ENCODE measurements around the gene APOC4.

GRCh38 chr19:44908836-44909261 is 33.2 kb upstream of the APOC4 start:
- no peak for TF ChIP-seq CTCF (IDR thresholded peaks at IDR 0.05)
- no peak for TF ChIP-seq POLR2A (IDR thresholded peaks at IDR 0.05)
